Natural killer cell treated with Interleukin-12 subunit alpha and Interleukin-12 subunit beta and Interleukin-15 and Interleukin-18, amount 100 ng/mL, for 72 hours (primary cell): ENCODE results near the gene TNFRSF1B. TPM values are rescaled to one million over a fixed set of nuclear protein-coding genes. Genes with fewer than 3 reads are reported as not detected.

Source experiments
- ATAC-seq, 2 donors: fragments of 150-1000 bp; cut with Tn5 transposase in 1 of 2; sonication (Bioruptor Pico), chemical (Tn5 transposase) in 1 of 2; 2 replicates each; pipeline ENCODE4 v1.10.0; 2021
- DNase-seq: peaks from one replicate; pipeline ENCODE4 v3.0.0; 2022; ENCODE audit warnings: low spot score
- H3K27ac Mint-ChIP-seq, 2 donors: 1 replicate in 1 of 2; 2 replicates in 1 of 2; pipeline ENCODE4 v1.8.0; 2022; ENCODE audit warnings: mixed read lengths in 2 of 2, mild to moderate bottlenecking in 1 of 2, moderate library complexity in 1 of 2
- H3K27me3 Mint-ChIP-seq, 2 donors: 1 replicate in 1 of 2; 2 replicates in 1 of 2; pipeline ENCODE4 v1.8.0; 2022; ENCODE audit warnings: mixed read lengths in 2 of 2
- H3K36me3 Mint-ChIP-seq: one replicate; pipeline ENCODE4 v1.8.0; 2022; ENCODE audit warnings: mixed read lengths
- H3K4me1 Mint-ChIP-seq, 2 donors: 1 replicate in 1 of 2; 2 replicates in 1 of 2; pipeline ENCODE4 v1.8.0; 2022; ENCODE audit warnings: low read depth in 2 of 2, mixed read lengths in 2 of 2, mild to moderate bottlenecking in 1 of 2
- H3K4me3 Mint-ChIP-seq: one replicate; pipeline ENCODE4 v1.8.0; 2022; ENCODE audit warnings: mixed read lengths
- H3K9me3 Mint-ChIP-seq: 2 replicates; pipeline ENCODE4 v1.8.0; 2022; ENCODE audit warnings: mixed read lengths
- total RNA-seq, 2 donors: library from RNA; stranded (reverse); gene quantifications; one replicate each; pipeline ENCODE4 v1.2.3, GENCODE V29; 2022

TNFRSF1B gene
- total RNA-seq, 2 donors from 2014 or later = 452 to 479 TPM

GRCh38 chr1:12157366-12158231 is 9.2 kb upstream of the TNFRSF1B start:
- H3K4me3 Mint-ChIP-seq = peak overlapping the region; percentile 86
- peak; percentile 75 to 86 for ATAC-seq
- no peaks in the 10 kb centered on the region for H3K36me3 Mint-ChIP-seq
- H3K27me3 Mint-ChIP-seq = no peaks in the 10 kb centered on the region
- peak; percentile 87 for DNase-seq
- H3K9me3 Mint-ChIP-seq = no peaks in the 10 kb centered on the region
- peaks cover 76 to 81% of the 10 kb centered on the region in 2 donors for H3K4me1 Mint-ChIP-seq
- H3K27ac Mint-ChIP-seq = peak overlapping the region; percentile 99 to 100

- ATAC-seq = no peak
- Mint-ChIP-seq H3K4me3 (peak overlapping the region; percentile 86), H3K9me3 (no peaks in the 10 kb centered on the region), H3K36me3 (no peaks in the 10 kb centered on the region), H3K27me3 (no peaks in the 10 kb centered on the region), H3K27ac (peak overlapping the region; percentile 99 to 100), H3K4me1 (peaks cover 76 to 81% of the 10 kb centered on the region in 2 donors)
- no peak for DNase-seq
These were observed 8.3 kb upstream of the TNFRSF1B start for GRCh38 chr1:12158357-12159092.

- ATAC-seq (no peak), DNase-seq (no peak)
- no peaks in the 10 kb centered on the region for H3K27me3 Mint-ChIP-seq
- peaks cover 86 to 88% of the 10 kb centered on the region in 2 donors for H3K4me1 Mint-ChIP-seq
- peak overlapping the region; percentile 99 for H3K27ac Mint-ChIP-seq
- no peaks in the 10 kb centered on the region for H3K9me3 Mint-ChIP-seq
- H3K36me3 Mint-ChIP-seq = no peaks in the 10 kb centered on the region
- H3K4me3 Mint-ChIP-seq = peak overlapping the region; percentile 22
These were observed 7.0 kb upstream of the TNFRSF1B start for GRCh38 chr1:12159816-12160215.

GRCh38 chr1:12161324-12161661 is 5.5 kb upstream of the TNFRSF1B start:
- peaks cover 76 to 79% of the 10 kb centered on the region in 2 donors for H3K4me1 Mint-ChIP-seq
- no peaks in the 10 kb centered on the region for H3K27me3 Mint-ChIP-seq
- DNase-seq (no peak), ATAC-seq (peak; percentile 1 to 2)
- H3K36me3 Mint-ChIP-seq = no peaks in the 10 kb centered on the region
- H3K27ac Mint-ChIP-seq = peak overlapping the region; percentile 99
- H3K9me3 Mint-ChIP-seq = no peaks in the 10 kb centered on the region
- peak overlapping the region; percentile 89 for H3K4me3 Mint-ChIP-seq

GRCh38 chr1:12161662-12162458 is 4.9 kb upstream of the TNFRSF1B start:
- DNase-seq (peak; percentile 91), ATAC-seq (peak; percentile 89)
- no peaks in the 10 kb centered on the region for H3K36me3 Mint-ChIP-seq
- H3K4me1 Mint-ChIP-seq = peaks cover 72 to 80% of the 10 kb centered on the region in 2 donors
- H3K27me3 Mint-ChIP-seq = no peaks in the 10 kb centered on the region
- peak overlapping the region; percentile 89 for H3K4me3 Mint-ChIP-seq
- peak overlapping the region; percentile 99 for H3K27ac Mint-ChIP-seq
- H3K9me3 Mint-ChIP-seq = no peaks in the 10 kb centered on the region

- Mint-ChIP-seq H3K27me3 (no peaks in the 10 kb centered on the region), H3K4me3 (peak overlapping the region; percentile 89), H3K4me1 (peaks cover 67 to 74% of the 10 kb centered on the region in 2 donors), H3K9me3 (no peaks in the 10 kb centered on the region), H3K27ac (peak overlapping the region; percentile 99), H3K36me3 (peaks cover 4% of the 10 kb centered on the region)
- DNase-seq (no peak), ATAC-seq (no peak)
These were observed 4.2 kb upstream of the TNFRSF1B start for GRCh38 chr1:12162459-12163137.

GRCh38 chr1:12163210-12163609 is 3.6 kb upstream of the TNFRSF1B start:
- H3K9me3 Mint-ChIP-seq = no peaks in the 10 kb centered on the region

GRCh38 chr1:12164210-12164609 is 2.6 kb upstream of the TNFRSF1B start:
- no peaks in the 10 kb centered on the region for H3K9me3 Mint-ChIP-seq
- ATAC-seq = no peak
- DNase-seq = no peak
- H3K4me3 Mint-ChIP-seq = peak overlapping the region; percentile 22
- peak overlapping the region; percentile 99 for H3K27ac Mint-ChIP-seq
- peaks cover 66 to 70% of the 10 kb centered on the region in 2 donors for H3K4me1 Mint-ChIP-seq
- H3K27me3 Mint-ChIP-seq = no peaks in the 10 kb centered on the region
- H3K36me3 Mint-ChIP-seq = peaks cover 18% of the 10 kb centered on the region

More at GRCh38 chr1:12163210-12163609, 3.6 kb upstream of the TNFRSF1B start:
- peak overlapping the region; percentile 99 for H3K27ac Mint-ChIP-seq
- H3K4me1 Mint-ChIP-seq = peaks cover 66 to 71% of the 10 kb centered on the region in 2 donors
- DNase-seq (no peak), ATAC-seq (peak in 1 of 2 donors; percentile 1)
- peak overlapping the region; percentile 89 for H3K4me3 Mint-ChIP-seq
- peaks cover 10% of the 10 kb centered on the region for H3K36me3 Mint-ChIP-seq
- no peaks in the 10 kb centered on the region for H3K27me3 Mint-ChIP-seq

GRCh38 chr1:12165342-12165741 is 1.4 kb upstream of the TNFRSF1B start:
- Mint-ChIP-seq H3K27ac (peak overlapping the region in 1 of 2 donors; percentile 99), H3K4me3 (no peak overlapping the region), H3K4me1 (peaks cover 67 to 75% of the 10 kb centered on the region in 2 donors), H3K36me3 (peaks cover 19% of the 10 kb centered on the region), H3K9me3 (no peaks in the 10 kb centered on the region), H3K27me3 (no peaks in the 10 kb centered on the region)
- DNase-seq = no peak
- no peak for ATAC-seq

GRCh38 chr1:12167493-12168429 is 970 bp downstream of the TNFRSF1B start:
- no peaks in the 10 kb centered on the region for H3K27me3 Mint-ChIP-seq
- ATAC-seq = peak; percentile 6 to 11
- peaks cover 26% of the 10 kb centered on the region for H3K36me3 Mint-ChIP-seq
- no peaks in the 10 kb centered on the region for H3K9me3 Mint-ChIP-seq
- DNase-seq = peak; percentile 69
- H3K4me1 Mint-ChIP-seq = peaks cover 65 to 72% of the 10 kb centered on the region in 2 donors
- peak overlapping the region; percentile 100 for H3K4me3 Mint-ChIP-seq
- H3K27ac Mint-ChIP-seq = peak overlapping the region; percentile 99

- no peaks in the 10 kb centered on the region for H3K9me3 Mint-ChIP-seq
- no peak for ATAC-seq
- H3K36me3 Mint-ChIP-seq = peaks cover 26% of the 10 kb centered on the region
- peak overlapping the region; percentile 99 for H3K27ac Mint-ChIP-seq
- H3K4me1 Mint-ChIP-seq = peaks cover 65 to 72% of the 10 kb centered on the region in 2 donors
- no peak for DNase-seq
- peak overlapping the region; percentile 100 for H3K4me3 Mint-ChIP-seq
- H3K27me3 Mint-ChIP-seq = no peaks in the 10 kb centered on the region
These were observed 1.8 kb downstream of the TNFRSF1B start for GRCh38 chr1:12168451-12169160.
